HG03439 (cell line): ENCODE data around the gene CPXM2.
"Not testable (repeated sequence)": the region's sequence is repeated elsewhere in the genome, so short reads cannot be mapped to it uniquely, and the experiment has no call there.

Experiments
- ATAC-seq: cut with Tn5 transposase; IDR thresholded peaks from one replicate; pipeline ENCODE4 v1.9.1; 2021; ENCODE audit warnings: mild to moderate bottlenecking, moderate library complexity; ENCODE audit not compliant: unreplicated experiment

Gene CPXM2

GRCh38 chr10:123747426-123747825 lies 144.2 kb downstream of the CPXM2 start:
- no peak for ATAC-seq

- no peak for ATAC-seq
Measured at GRCh38 chr10:123746942-123747341, 144.7 kb downstream of the CPXM2 start.

GRCh38 chr10:123746520-123746919 lies 145.1 kb downstream of the CPXM2 start:
- ATAC-seq: no peak

- no peak for ATAC-seq
Measured at GRCh38 chr10:123746061-123746460, 145.5 kb downstream of the CPXM2 start.

DNA sequence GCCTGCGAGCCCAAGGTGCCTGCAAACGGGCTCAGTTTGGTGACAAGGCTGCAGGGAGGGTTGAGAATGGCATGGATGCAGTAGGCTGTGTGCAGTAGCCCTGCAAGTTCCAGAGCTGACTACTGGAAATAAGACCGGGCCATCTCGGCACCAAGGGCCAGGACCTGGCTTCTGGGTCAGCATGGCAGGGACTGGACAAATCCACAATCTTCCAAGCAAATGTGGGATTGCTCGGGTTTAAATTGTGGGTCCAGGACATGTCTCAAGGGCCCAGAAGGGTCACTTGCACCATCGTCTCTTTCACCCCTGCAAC lies 147.4 kb downstream of the CPXM2 start:
- no peak for ATAC-seq

- ATAC-seq: no peak
Measured at GRCh38 chr10:123743441-123744223, 148.0 kb downstream of the CPXM2 start.

DNA sequence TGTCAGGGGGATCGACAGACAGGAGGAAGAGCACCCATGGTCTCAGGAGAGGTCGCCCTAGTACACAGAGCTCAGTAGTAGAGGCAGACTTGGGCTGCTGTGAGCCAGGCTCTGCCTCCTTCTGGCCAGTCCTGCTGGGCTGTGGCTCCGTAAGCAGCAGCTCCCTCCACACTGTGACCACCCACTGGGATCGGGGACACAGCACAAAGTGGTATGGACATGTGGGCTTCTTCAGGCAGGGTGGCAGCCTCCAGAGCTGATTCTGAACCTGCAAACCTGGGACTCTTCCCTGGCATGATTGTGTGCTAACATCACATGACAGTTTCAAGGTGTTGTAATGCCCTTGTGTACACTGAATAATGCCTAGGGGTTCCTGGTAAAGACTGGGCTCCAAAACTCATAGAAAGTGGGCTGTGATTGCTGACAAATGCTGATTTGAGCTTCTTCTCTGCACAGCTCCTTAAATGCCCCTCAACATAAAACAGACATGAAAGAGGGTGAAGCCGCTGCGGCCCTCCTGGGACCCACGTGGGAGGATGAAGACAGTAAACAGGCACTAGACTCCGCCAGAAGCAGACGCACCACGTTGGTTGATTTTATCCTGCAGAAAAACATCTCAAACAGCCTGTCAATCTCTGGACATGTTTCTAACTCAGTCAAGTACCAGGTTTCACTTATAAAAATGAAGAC lies 148.7 kb downstream of the CPXM2 start:
- ATAC-seq: no peak

DNA sequence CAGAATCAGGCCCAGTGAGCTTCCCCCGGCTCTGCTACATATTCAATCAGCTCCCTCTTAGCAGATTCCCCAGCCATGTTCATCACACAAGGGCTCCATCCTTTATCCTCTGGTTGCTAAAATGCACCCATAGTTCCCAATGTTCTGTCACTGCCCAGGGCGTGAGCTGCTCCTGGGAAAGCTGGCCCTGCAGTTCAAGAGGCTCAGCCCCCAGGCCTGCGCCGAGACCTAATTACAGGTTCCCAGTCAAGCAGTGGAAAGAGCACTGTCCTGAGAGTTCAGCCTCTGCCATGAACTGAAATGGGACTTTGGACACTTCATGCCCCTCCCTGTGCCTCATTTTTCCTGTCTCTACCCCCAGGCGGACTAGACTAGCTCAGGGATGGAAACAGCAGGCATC lies 149.9 kb downstream of the CPXM2 start:
- ATAC-seq: no peak

- ATAC-seq: no peak
Measured at GRCh38 chr10:123741146-123741545, 150.5 kb downstream of the CPXM2 start.

- not testable (repeated sequence) for ATAC-seq
Measured at GRCh38 chr10:123736917-123737316, 154.7 kb downstream of the CPXM2 start.

- no peak for ATAC-seq
Measured at GRCh38 chr10:123729523-123729922, 162.1 kb downstream of the CPXM2 start.

- ATAC-seq: no peak
Measured at GRCh38 chr10:123726836-123727235, 164.8 kb downstream of the CPXM2 start.

GRCh38 chr10:123726381-123726780 lies 165.2 kb downstream of the CPXM2 start:
- no peak for ATAC-seq

DNA sequence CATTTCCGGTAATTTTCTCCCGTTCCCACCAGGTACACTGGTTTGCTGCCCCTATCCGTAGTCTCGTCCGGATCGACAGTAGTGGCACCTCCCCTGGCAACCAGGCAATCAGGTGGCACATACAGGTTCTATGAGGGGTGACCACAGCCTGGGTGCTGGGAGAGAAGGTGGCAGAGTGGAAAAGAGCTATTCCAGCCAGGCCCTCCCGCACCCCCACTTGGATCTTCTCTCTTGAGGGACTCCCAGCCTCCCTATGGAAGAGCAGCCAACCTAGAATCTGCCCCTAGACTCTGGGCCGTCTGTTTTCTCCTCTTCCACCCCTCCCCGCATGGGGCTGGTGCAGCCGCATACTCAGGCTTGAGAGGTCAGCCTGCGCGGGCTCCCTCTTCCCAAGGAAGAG lies 166.9 kb downstream of the CPXM2 start:
- no peak for ATAC-seq

GRCh38 chr10:123722351-123722750 lies 169.3 kb downstream of the CPXM2 start:
- ATAC-seq: no peak

DNA sequence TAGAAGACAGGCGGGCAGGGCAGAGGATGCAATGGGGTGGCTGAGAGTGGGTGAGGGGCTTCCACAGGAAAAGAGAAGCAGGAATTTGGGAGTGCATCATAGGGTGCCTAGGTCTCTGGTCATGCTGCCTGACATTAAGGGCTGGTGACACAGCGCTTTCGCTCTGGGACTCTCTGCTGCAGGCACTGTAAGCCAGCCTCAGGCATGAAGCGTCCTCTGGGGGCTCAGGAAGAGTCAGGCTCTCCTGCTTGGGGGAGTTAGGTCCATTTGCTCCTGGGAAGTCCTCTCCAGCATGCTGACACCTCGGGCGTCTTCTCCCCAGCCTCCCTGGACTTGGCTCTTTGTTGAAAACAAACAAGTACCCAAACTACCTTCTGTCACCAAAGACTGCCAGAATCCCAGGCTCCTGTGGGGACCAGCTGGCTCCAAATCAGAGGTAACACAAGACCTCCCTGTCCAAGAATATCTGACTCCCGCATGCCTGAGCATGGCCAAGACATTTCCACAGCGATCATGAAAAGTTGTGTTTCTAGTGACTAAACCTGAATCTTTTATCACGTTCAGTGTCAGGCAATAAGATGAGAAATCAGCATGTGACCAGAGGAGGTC lies 170.1 kb downstream of the CPXM2 start:
- no peak for ATAC-seq

DNA sequence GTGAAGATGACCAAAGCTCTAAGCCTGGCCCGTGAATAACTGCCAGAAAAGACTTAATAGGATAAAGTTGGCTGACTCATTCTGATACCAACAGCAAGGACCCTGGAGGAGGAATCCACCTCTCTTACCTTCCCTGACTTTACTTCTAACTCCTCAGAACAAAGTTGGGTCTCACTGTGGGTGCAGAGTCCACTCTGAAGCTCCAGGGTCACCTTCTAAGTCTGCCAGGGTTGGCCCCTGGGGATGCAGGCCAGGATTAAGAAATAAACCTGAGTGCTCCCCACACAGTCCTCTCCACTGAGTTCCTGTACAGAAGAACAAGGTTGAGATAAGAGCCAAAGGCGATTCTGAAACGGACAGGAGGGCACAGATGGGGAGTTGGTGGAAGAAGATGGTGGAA lies 171.1 kb downstream of the CPXM2 start:
- ATAC-seq: no peak

DNA sequence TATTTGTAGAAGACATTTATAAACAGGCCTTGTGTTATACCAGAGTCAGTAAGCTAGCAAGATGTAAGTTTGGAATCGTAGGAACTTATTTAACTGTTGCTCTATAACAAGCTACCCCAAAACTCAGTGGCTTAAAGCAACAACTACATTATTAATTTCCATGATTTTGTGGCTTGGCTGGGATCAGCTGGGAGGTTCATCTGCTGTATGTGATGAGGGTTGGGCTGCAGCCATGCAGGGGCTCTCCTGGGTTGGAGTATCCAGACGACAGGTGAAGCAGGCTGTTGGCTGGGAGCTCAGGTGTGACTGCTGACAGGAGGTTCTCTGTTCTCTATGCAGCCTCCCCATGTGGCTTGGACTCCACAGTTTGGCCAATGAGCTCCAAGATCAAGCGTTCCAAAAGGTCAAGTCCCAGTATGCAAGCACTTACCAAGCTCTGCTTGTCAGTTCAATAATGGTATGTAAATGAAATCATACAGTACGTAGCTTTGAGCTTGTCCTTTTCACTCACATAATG lies 173.0 kb downstream of the CPXM2 start:
- ATAC-seq: no peak

DNA sequence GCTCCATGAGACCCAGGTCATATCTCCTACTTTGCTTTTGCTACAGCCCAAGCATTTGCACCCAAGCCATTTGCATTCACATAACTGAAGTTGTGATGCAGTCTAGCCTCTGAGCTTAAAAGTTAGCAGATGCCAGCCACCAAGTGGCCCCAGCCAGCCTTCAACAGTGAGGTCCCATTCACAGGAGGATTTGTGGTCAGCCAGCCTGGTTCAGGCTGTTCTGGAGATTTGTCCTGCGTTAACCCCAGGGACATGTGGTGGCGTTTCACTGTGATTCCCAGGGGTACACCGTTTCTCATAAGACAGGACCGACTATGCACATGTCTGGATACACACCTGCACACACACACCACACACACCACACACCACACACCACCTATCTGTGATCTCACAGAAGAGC lies 174.3 kb downstream of the CPXM2 start:
- ATAC-seq: no peak

DNA sequence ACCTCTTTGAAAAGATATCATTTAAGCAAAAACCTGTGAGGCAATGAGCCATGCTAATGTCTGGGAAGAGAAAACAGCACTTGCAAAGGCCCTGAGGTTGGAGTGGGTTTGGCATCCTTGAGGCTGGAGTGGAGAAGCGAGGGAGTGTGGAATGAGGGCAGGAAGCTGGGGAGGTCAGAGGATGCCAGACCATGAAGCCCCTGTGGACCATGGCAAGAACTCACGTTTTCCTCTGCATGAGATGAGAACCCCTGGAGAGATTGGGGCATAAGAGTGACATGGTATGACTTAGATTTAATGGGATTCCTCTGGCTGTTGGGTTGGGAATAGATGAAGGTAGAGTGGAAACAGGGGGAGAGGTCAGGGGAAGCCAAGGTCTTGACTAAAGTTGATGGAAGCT lies 176.1 kb downstream of the CPXM2 start:
- ATAC-seq: no peak

- ATAC-seq: no peak
Measured at GRCh38 chr10:123706236-123706635, 185.4 kb downstream of the CPXM2 start.

GRCh38 chr10:123704812-123705211 lies 186.8 kb downstream of the CPXM2 start:
- ATAC-seq: no peak
